Thoracic aorta (tissue), 2 donors: ENCODE measurements around the gene RNF31. TPM values are rescaled to one million over a fixed set of nuclear protein-coding genes. Genes with fewer than 3 reads are reported as not detected.

Source experiments
- ATAC-seq: fragments of 150-250 bp; one replicate; pipeline ENCODE4 v1.8.0; 2017; ENCODE audit warnings: low read depth; ENCODE audit not compliant: insufficient number of reproducible peaks, low FRiP score
- DNase-seq: peaks from one replicate; pipeline ENCODE4 v3.0.0-alpha.2; 2020; ENCODE audit warnings: low spot score
- H3K27ac ChIP-seq, 2 donors: fragments of 200-600 bp; sonication (generic); 1 replicate in 1 of 2; 2 replicates in 1 of 2; pipeline ENCODE4 v1.5.1; 2016; ENCODE audit warnings: mild to moderate bottlenecking in 2 of 2, moderate library complexity in 2 of 2
- H3K27me3 ChIP-seq: fragments of 200-600 bp; sonication (generic); replicated peaks from 2 replicates; pipeline ENCODE4 v1.6.0; 2016; ENCODE audit warnings: mild to moderate bottlenecking; ENCODE audit not compliant: insufficient read depth
- H3K36me3 ChIP-seq: fragments of 200-600 bp; sonication (generic); one replicate; pipeline ENCODE4 v1.5.1; 2016
- H3K4me1 ChIP-seq, 2 donors: fragments of 200-600 bp; sonication (generic); 1 replicate in 1 of 2; 2 replicates in 1 of 2; pipeline versions ENCODE4 v1.5.1 to v1.6.0; 2016; ENCODE audit warnings: low read depth in 2 of 2, mild to moderate bottlenecking in 1 of 2; ENCODE audit not compliant: control insufficient read depth in 1 of 2
- H3K4me3 ChIP-seq: fragments of 200-600 bp; sonication (generic); 2 replicates; pipeline ENCODE4 v1.5.1; 2016; ENCODE audit warnings: mild to moderate bottlenecking
- H3K9me3 ChIP-seq: fragments of 200-600 bp; sonication (generic); 2 replicates; pipeline ENCODE4 v1.5.1; 2016
- total RNA-seq, 2 donors: library from RNA; depleted of rRNA; stranded (reverse); fragments of >200 nt; gene quantifications; one replicate each; pipeline versions ENCODE4 v1.1.0 to v1.2.3, GENCODE V29; 2016
- TF ChIP-seq, protein P1 (sequence below): fragments of 200-600 bp; sonication (generic); IDR thresholded peaks from one replicate; pipeline ENCODE4 v1.5.1; 2019; ENCODE audit warnings: antibody characterized with exemption

The RNF31 gene
- total RNA-seq, 2 donors from 2014 or later, result 60.4 to 94.6 TPM

- DNase-seq (no peak), ATAC-seq (no peak)
- Histone ChIP-seq H3K4me1 (no peaks in the 10 kb centered on the region), H3K4me3 (no peak overlapping the region), H3K36me3 (peaks cover 38% of the 10 kb centered on the region), H3K9me3 (no peaks in the 10 kb centered on the region), H3K27ac (peak overlapping the region; percentile 59 to 74), H3K27me3 (no peaks in the 10 kb centered on the region)
- TF ChIP-seq, protein P1, sequence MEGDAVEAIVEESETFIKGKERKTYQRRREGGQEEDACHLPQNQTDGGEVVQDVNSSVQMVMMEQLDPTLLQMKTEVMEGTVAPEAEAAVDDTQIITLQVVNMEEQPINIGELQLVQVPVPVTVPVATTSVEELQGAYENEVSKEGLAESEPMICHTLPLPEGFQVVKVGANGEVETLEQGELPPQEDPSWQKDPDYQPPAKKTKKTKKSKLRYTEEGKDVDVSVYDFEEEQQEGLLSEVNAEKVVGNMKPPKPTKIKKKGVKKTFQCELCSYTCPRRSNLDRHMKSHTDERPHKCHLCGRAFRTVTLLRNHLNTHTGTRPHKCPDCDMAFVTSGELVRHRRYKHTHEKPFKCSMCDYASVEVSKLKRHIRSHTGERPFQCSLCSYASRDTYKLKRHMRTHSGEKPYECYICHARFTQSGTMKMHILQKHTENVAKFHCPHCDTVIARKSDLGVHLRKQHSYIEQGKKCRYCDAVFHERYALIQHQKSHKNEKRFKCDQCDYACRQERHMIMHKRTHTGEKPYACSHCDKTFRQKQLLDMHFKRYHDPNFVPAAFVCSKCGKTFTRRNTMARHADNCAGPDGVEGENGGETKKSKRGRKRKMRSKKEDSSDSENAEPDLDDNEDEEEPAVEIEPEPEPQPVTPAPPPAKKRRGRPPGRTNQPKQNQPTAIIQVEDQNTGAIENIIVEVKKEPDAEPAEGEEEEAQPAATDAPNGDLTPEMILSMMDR, result no peak
Observed at GRCh38 chr14:24179294-24179960, 32.1 kb downstream of the RNF31 start.

- ATAC-seq, result no peak
- TF ChIP-seq, protein P1, result no peak
- no peaks in the 10 kb centered on the region for H3K9me3 ChIP-seq
- H3K36me3 ChIP-seq, result peaks cover 45% of the 10 kb centered on the region
- DNase-seq, result no peak
- no peak overlapping the region for H3K4me3 ChIP-seq
- peak overlapping the region; percentile 59 to 74 for H3K27ac ChIP-seq
- H3K27me3 ChIP-seq, result no peaks in the 10 kb centered on the region
- H3K4me1 ChIP-seq, result no peaks in the 10 kb centered on the region
Observed at GRCh38 chr14:24179961-24180796, 32.9 kb downstream of the RNF31 start.

- Histone ChIP-seq H3K27me3 (no peaks in the 10 kb centered on the region), H3K36me3 (peaks cover 52% of the 10 kb centered on the region), H3K4me1 (no peaks in the 10 kb centered on the region), H3K27ac (no peak overlapping the region), H3K9me3 (no peaks in the 10 kb centered on the region), H3K4me3 (no peak overlapping the region)
- DNase-seq (no peak), ATAC-seq (no peak)
- TF ChIP-seq, protein P1, result no peak
Observed at GRCh38 chr14:24181371-24182077, 34.2 kb downstream of the RNF31 start.

- Histone ChIP-seq H3K36me3 (peaks cover 52% of the 10 kb centered on the region), H3K27ac (no peak overlapping the region), H3K4me3 (no peak overlapping the region)
Observed at GRCh38 chr14:24182110-24182882, 35.0 kb downstream of the RNF31 start.

More at GRCh38 chr14:24182110-24182882, 35.0 kb downstream of the RNF31 start:
- no peaks in the 10 kb centered on the region for H3K27me3 ChIP-seq
- peaks cover 0 to under 1% of the 10 kb centered on the region in 2 donors for H3K4me1 ChIP-seq
- H3K9me3 ChIP-seq, result no peaks in the 10 kb centered on the region
- TF ChIP-seq, protein P1, result no peak
- ATAC-seq (no peak), DNase-seq (no peak)
